Measurements from ENCODE around the gene CPN1. TPM values are rescaled to one million over a fixed set of nuclear protein-coding genes. Genes with fewer than 3 reads are reported as not detected.

CPN1 gene
- total RNA-seq, 1 donor from 2014 or later: not detected

DNA sequence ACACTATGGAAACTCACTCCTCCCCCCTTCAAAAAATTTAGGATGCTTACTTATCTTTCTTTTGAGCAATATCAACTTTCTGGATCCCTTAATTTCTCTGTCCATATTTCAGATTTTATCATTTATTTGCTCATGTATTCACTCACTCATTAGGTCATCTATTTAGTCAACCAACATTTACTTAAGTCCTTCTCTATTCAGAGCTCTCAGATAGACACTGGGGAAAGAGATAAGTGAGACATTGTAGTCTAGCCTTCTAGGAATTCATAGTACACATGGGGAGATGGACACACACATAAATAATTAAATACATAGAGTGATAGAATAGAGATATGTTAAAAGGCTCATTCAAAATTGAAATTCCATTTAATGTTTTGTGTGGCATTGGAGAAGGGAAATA lies 9.2 kb downstream of the CPN1 start:
- no peak overlapping the region for H3K4me3 ChIP-seq (ENCODE audit: low read depth, low read length)
- no peak for DNase-seq (ENCODE audit: low read depth)
- TF ChIP-seq, protein P1, sequence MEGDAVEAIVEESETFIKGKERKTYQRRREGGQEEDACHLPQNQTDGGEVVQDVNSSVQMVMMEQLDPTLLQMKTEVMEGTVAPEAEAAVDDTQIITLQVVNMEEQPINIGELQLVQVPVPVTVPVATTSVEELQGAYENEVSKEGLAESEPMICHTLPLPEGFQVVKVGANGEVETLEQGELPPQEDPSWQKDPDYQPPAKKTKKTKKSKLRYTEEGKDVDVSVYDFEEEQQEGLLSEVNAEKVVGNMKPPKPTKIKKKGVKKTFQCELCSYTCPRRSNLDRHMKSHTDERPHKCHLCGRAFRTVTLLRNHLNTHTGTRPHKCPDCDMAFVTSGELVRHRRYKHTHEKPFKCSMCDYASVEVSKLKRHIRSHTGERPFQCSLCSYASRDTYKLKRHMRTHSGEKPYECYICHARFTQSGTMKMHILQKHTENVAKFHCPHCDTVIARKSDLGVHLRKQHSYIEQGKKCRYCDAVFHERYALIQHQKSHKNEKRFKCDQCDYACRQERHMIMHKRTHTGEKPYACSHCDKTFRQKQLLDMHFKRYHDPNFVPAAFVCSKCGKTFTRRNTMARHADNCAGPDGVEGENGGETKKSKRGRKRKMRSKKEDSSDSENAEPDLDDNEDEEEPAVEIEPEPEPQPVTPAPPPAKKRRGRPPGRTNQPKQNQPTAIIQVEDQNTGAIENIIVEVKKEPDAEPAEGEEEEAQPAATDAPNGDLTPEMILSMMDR (IDR thresholded peaks at IDR 0.05; ENCODE audit: insufficient read depth, low read length, severe bottlenecking): no peak
- no peak for FAIRE-seq
- no peaks in the 10 kb centered on the region for H3K36me3 ChIP-seq (ENCODE audit: control insufficient read depth, insufficient read depth, low read length)
- no peaks in the 10 kb centered on the region for H3K27me3 ChIP-seq (ENCODE audit: control insufficient read depth, insufficient read depth, low read length)

DNA sequence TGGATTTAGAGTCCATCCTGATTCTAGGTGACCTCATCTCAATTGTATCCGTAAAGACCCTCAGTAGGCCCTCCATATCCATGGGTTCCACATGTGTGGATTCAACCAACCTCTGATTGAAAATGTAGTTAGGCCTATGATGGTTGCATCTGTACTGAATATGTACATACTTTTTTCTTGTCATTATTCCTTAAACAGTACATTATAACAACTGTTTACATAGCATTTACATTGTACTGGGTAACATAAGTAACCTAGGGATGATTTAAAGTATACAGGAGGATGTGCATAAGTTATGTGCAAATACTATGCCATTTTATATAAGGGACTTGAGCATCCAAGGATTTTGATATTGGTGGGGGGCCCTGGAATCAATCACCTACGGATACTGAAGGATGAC lies 10.1 kb downstream of the CPN1 start:
- FAIRE-seq: no peak
- H3K27me3 ChIP-seq (ENCODE audit: control insufficient read depth, insufficient read depth, low read length): no peaks in the 10 kb centered on the region
- H3K36me3 ChIP-seq (ENCODE audit: control insufficient read depth, insufficient read depth, low read length): no peaks in the 10 kb centered on the region
- TF ChIP-seq, protein P1 (IDR thresholded peaks at IDR 0.05; ENCODE audit: insufficient read depth, low read length, severe bottlenecking): no peak
- DNase-seq (ENCODE audit: low read depth): no peak
- no peak overlapping the region for H3K4me3 ChIP-seq (ENCODE audit: low read depth, low read length)

DNA sequence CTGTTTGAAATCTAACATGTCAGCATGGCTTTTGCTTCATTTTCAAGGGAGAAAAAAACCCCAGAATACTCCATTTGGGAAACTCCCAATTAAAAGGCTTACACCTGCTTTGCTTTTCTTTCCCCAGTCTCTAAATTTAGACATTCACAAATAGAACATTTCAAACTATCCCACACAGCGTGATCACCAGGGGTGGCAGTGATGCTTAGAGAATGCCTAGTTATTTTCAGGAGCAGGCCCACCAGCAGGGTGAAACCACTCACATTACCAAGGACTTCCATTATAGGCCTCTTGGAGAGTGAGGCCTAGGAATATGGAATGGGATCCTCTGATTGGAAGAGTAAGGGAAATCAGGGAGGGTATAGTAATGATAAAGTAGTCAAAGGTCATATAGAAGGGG lies 14.2 kb downstream of the CPN1 start:
- no peak overlapping the region for H3K4me3 ChIP-seq (ENCODE audit: low read depth, low read length)
- TF ChIP-seq, protein P1 (IDR thresholded peaks at IDR 0.05; ENCODE audit: insufficient read depth, low read length, severe bottlenecking): no peak
- no peaks in the 10 kb centered on the region for H3K27me3 ChIP-seq (ENCODE audit: control insufficient read depth, insufficient read depth, low read length)
- FAIRE-seq: no peak
- DNase-seq (ENCODE audit: low read depth): no peak
- H3K36me3 ChIP-seq (ENCODE audit: control insufficient read depth, insufficient read depth, low read length): no peaks in the 10 kb centered on the region

- no peak for DNase-seq (ENCODE audit: low read depth)
- FAIRE-seq: no peak
Measured at GRCh38 chr10:100065084-100065660, 16.5 kb downstream of the CPN1 start.

DNA sequence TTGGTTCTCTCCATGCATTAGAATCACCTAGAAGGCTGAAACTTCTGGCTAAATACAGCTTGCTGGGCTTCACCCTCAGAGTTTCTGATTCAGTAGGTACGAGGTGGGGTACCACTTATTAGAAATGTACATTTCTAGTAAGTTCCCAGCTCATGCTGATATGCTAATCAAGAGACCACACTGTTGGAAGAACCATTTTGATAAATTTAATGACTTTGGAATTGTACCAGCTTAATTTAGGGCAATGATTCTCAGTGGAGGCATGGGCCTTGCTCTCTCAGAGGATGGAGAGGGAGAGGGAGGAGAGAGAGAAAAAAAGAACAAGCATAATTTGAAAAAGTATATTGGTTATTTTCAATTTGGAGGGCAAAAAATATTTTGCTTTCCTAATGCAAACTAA lies 20.3 kb downstream of the CPN1 start:
- FAIRE-seq: no peak
- H3K4me3 ChIP-seq (ENCODE audit: low read depth, low read length): no peak overlapping the region

More at GRCh38 chr10:100065084-100065660, 16.5 kb downstream of the CPN1 start:
- Histone ChIP-seq H3K27me3 (ENCODE audit: control insufficient read depth, insufficient read depth, low read length) (no peaks in the 10 kb centered on the region), H3K4me3 (ENCODE audit: low read depth, low read length) (no peak overlapping the region), H3K36me3 (ENCODE audit: control insufficient read depth, insufficient read depth, low read length) (no peaks in the 10 kb centered on the region)
- TF ChIP-seq, protein P1 (IDR thresholded peaks at IDR 0.05; ENCODE audit: insufficient read depth, low read length, severe bottlenecking): no peak

More for the DNA sequence above, 20.3 kb downstream of the CPN1 start:
- Histone ChIP-seq H3K27me3 (ENCODE audit: control insufficient read depth, insufficient read depth, low read length) (no peaks in the 10 kb centered on the region), H3K36me3 (ENCODE audit: control insufficient read depth, insufficient read depth, low read length) (no peaks in the 10 kb centered on the region)
- DNase-seq (ENCODE audit: low read depth): no peak
- TF ChIP-seq, protein P1 (IDR thresholded peaks at IDR 0.05; ENCODE audit: insufficient read depth, low read length, severe bottlenecking): no peak
